HG02884 (cell line): Measurements from ENCODE around the gene UBTFL1.
"Not testable (repeated sequence)": the region's sequence is repeated elsewhere in the genome, so short reads cannot be mapped to it uniquely, and the experiment has no call there.

Experiments used
- ATAC-seq: cut with Tn5 transposase; IDR thresholded peaks from one replicate; pipeline ENCODE4 v1.9.1; 2021; ENCODE audit warnings: mild to moderate bottlenecking, moderate library complexity; ENCODE audit not compliant: unreplicated experiment

Gene UBTFL1, protein sequence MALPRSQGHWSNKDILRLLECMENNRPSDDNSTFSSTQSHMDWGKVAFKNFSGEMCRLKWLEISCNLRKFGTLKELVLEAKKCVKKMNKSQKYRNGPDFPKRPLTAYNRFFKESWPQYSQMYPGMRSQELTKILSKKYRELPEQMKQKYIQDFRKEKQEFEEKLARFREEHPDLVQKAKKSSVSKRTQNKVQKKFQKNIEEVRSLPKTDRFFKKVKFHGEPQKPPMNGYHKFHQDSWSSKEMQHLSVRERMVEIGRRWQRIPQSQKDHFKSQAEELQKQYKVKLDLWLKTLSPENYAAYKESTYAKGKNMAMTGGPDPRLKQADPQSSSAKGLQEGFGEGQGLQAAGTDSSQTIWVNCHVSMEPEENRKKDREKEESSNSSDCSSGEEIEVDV

DNA sequence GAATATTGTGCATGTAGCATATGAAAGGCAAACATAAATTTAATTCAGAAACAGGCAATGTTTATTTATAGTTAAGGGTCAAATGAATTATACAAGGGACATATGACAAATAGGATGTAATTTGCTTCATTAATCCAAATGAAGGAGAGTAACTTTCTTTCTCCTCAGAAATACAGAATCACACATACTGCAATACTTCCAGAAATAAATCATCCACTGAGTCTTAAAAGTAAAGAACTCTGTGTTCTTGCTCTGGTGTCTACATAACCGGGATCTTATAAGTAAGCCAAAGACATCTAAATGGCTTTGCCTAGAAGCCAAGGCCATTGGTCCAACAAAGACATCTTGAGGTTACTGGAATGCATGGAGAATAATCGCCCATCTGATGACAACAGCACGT, at the start of gene UBTFL1:
UBTFL1 (plus strand) TSS at position 301 of the 400 bp plus-strand sequence; CDS start at position 301, 0 bp downstream.
- not testable (repeated sequence) for ATAC-seq

DNA sequence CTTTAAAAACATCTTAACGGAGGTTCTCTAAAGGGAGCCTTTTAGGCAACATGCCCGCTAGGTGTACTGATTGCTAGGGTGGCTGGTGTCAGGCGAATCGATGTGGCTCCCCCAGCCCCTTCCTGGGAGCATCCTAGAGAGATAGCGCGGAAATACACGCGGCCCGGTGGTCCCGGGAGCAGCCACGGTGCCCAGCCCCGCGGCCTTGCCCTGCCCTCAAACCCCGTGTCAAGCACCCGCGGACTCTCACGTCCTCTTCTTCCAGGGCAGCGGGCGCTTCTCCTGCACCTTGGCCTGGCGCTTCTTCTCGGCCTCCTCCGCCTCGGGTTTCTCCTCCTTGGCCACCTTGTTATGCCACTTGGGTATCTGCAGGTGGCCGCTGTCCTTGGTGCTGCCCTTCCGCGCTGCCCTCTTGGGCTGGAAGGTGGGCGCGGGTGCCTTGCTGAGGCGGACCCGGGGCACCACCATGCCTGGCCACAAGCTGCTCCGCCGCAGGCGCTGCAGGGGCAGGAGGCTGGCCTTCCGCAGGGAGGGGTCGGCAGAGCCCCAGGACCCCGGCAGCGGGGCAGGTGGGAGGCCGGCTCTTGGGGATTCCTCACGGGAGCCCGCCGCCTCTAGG, 34.0 kb upstream of the UBTFL1 start:
- ATAC-seq, result not testable (repeated sequence)

DNA sequence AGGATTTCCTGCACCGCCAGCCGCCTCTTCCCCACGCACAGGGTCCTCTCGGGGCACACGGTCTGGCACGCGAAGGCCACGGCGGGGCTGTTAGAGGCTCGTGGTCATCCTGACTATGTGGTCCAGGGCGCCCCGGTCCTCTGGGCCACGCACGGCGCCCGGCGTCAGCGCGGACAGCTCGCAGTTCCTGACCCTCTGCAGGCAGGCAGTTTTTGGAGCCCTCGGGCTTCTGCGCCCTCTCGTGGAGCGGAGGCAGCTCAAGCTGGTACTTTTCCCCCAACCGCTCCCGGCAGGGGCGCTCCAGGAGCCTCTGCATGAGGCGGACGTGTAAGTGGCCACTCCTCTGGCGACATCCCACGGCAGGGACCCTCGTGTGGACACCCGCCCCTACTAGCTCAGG, 33.4 kb upstream of the UBTFL1 start:
- not testable (repeated sequence) for ATAC-seq

GRCh38 chr11:90053545-90053944, 32.2 kb upstream of the UBTFL1 start:
- not testable (repeated sequence) for ATAC-seq

DNA sequence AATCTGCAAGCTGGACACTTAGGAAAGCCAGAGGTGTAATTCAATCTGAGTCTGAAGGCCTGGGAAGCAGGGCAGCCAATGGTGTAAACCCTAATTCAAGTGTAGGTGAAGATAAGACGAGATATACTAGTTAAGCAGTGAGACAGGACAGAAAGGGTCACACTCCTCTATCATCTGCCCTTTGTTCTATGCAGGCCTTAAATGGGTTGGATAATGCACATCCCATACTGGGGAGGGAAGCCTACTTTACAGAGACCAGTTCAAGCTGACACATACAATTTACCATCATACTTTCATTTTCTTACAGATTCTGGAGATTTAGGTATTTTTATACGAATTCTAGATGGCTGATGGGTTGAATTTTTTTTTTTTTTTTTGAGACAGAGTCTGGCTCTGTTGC, 3.0 kb downstream of the UBTFL1 start:
- not testable (repeated sequence) for ATAC-seq

DNA sequence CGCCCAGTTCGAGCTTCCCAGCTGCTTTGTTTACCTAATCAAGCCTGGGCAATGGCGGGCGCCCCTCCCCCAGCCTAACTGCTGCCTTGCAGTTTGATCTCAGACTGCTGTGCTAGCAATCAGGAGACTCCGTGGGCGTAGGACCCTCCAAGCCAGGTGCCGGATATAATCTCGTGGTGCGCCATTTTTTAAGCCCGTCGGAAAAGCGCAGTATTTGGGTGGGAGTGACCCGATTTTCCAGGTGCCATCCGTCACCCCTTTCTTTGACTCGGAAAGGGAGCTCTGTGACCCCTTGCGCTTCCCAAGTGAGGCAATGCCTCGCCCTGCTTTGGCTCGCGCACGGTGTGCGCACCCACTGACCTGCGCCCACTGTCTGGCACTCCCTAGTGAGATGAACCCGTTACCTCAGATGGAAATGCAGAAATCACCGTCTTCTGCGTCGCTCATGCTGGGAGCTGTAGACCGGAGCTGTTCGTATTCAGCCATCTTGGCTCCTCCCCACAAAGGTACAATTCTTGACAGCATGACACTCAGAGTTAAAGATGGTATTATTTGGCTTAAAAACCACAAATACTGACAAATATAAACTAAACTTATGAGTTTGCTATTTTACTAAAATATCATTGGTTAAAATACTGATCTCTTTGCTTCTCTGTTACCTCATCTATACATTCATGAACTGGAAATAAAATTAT, 9.6 kb downstream of the UBTFL1 start:
- ATAC-seq, result not testable (repeated sequence)

- not testable (repeated sequence) for ATAC-seq
Measured at GRCh38 chr11:90098261-90098660, 12.5 kb downstream of the UBTFL1 start.

GRCh38 chr11:90100431-90100830, 14.7 kb downstream of the UBTFL1 start:
- ATAC-seq, result no peak

GRCh38 chr11:90113541-90113940, 27.8 kb downstream of the UBTFL1 start:
- ATAC-seq, result no peak

GRCh38 chr11:90120191-90120590, 34.4 kb downstream of the UBTFL1 start:
- no peak for ATAC-seq

DNA sequence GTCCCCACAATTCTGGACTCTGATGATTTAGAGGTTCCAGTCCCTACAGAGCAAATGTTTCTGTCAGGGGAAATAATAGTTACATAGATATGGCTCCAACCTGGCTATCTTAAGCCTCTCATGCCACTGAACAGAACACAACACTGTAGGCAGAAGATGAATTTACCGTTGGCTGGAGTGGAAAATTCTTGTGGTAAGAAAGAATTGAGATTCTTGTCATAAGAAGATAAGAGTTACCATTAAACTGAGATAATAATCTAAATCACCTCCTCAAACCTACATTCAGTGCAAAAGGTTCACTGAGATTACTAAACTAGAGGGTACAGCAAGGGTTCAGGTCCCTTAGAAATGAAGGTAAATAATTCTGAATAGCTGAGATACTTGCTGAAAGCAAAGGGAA, 38.6 kb downstream of the UBTFL1 start:
- no peak for ATAC-seq

GRCh38 chr11:90124946-90125345, 39.2 kb downstream of the UBTFL1 start:
- ATAC-seq, result no peak

- no peak for ATAC-seq
Measured at GRCh38 chr11:90133560-90134477, 48.1 kb downstream of the UBTFL1 start.

GRCh38 chr11:90134478-90135003, 48.8 kb downstream of the UBTFL1 start, which contains the start of gene NAALAD2:
TSS of gene NAALAD2 (plus strand) at chr11:90134663. CDS start at chr11:90134759, 96 bp downstream.
- peak; percentile 61 for ATAC-seq

GRCh38 chr11:90135016-90135415, 49.3 kb downstream of the UBTFL1 start:
- no peak for ATAC-seq
